GM12801 (cell line): Measurements from ENCODE around the gene TULP1.

ENCODE experiments used
- CTCF ChIP-seq: IDR thresholded peaks from one replicate; pipeline ENCODE4 v1.5.1; 2011; ENCODE audit warnings: control low read depth; ENCODE audit not compliant: insufficient read length; ENCODE audit errors: extremely low read depth

The TULP1 gene

GRCh38 chr6:35483490-35483889, 29.2 kb downstream of the TULP1 start:
- TF ChIP-seq CTCF, result no peak

GRCh38 chr6:35483062-35483461, 29.6 kb downstream of the TULP1 start:
- no peak for TF ChIP-seq CTCF

GRCh38 chr6:35481226-35481625, 31.5 kb downstream of the TULP1 start:
- no peak for TF ChIP-seq CTCF

GRCh38 chr6:35480176-35480575, 32.5 kb downstream of the TULP1 start:
- TF ChIP-seq CTCF, result no peak

GRCh38 chr6:35478259-35478658, 34.4 kb downstream of the TULP1 start:
- no peak for TF ChIP-seq CTCF

GRCh38 chr6:35477551-35478179, 35.0 kb downstream of the TULP1 start:
- no peak for TF ChIP-seq CTCF

GRCh38 chr6:35477028-35477427, 35.7 kb downstream of the TULP1 start:
- TF ChIP-seq CTCF, result no peak
